HCT116 (cell line): ENCODE measurements around the gene MEIOC. TPM values are rescaled to one million over a fixed set of nuclear protein-coding genes. Genes with fewer than 3 reads are reported as not detected.

ENCODE experiments used
- ATAC-seq: fragments of 200-7000 bp; cut with Tn5 transposase; 2 replicates; pipeline ENCODE4 v1.9.1; 2020; ENCODE audit warnings: mild to moderate bottlenecking, moderate library complexity
- BruUV-seq: library from RNA; stranded (reverse); fragments of 400-500 nt; replicated peaks from 2 replicates; lab custom pipeline; 2021; lab: Mats Ljungman, UMichigan
- CTCF ChIA-PET: fragments of 300-600 bp; sonication (Branson Sonifier 250); formaldehyde crosslinking; loops from one replicate; lab custom pipeline; 2021; ENCODE audit warnings: antibody characterized with exemption; lab: Charles Lee
- POLR2A ChIA-PET: fragments of 300-600, 350-600 bp; sonication (Branson Sonifier 250); formaldehyde crosslinking; loops from one replicate; lab custom pipeline; 2021; ENCODE audit warnings: antibody characterized with exemption; lab: Charles Lee
- RAD21 ChIA-PET, 2 experiments: fragments of 300-600 bp; sonication (Branson Sonifier 250); formaldehyde crosslinking; loops; one replicate each; lab custom pipeline; 2023; ENCODE audit warnings: low total read pairs in 2 of 2; ENCODE audit not compliant: uncharacterized antibody in 2 of 2, unreplicated experiment in 2 of 2, low non-redundant PET in 1 of 2; lab: Charles Lee
- DNase-seq: peaks from one replicate; pipeline ENCODE4 v3.0.0-alpha.2; 2010; ENCODE audit warnings: low read depth, low spot score
- H2AFZ ChIP-seq: fragments of 200-600 bp; shearing (Covaris generic), sonication (generic); 2 replicates; pipeline ENCODE4 v1.6.1; 2017; ENCODE audit warnings: low read depth, mixed run types, mixed read lengths, antibody characterized with exemption, low read length; ENCODE audit not compliant: poor library complexity, severe bottlenecking
- H3K27ac ChIP-seq: 2 replicates; pipeline ENCODE4 v1.5.1; 2012; ENCODE audit warnings: low read depth, low read length
- H3K27me3 ChIP-seq: fragments of 200-600 bp; sonication (generic); 2 replicates; pipeline ENCODE4 v1.6.1; 2016; ENCODE audit warnings: mixed run types, low read length, mixed read lengths; ENCODE audit not compliant: insufficient read depth
- H3K36me3 ChIP-seq, 2 experiments: fragments of 200-500 bp in 1 of 2; fragments of 200-600 bp in 1 of 2; sonication (Bioruptor generic) in 1 of 2; sonication (generic) in 1 of 2; 2 replicates each; pipeline versions ENCODE4 v1.5.1 to v1.6.1; 2014 to 2016; ENCODE audit warnings: low read length in 2 of 2, inconsistent platforms in 1 of 2, mixed read lengths in 1 of 2, mixed run types in 1 of 2; ENCODE audit not compliant: insufficient read depth in 2 of 2, control insufficient read depth in 1 of 2
- H3K4me1 ChIP-seq, 2 experiments: fragments of 200-600 bp in 1 of 2; sonication (generic) in 1 of 2; 2 replicates each; pipeline versions ENCODE4 v1.5.1 to v1.6.1; 2012 to 2017; ENCODE audit warnings: low read length in 2 of 2, inconsistent platforms in 1 of 2, mild to moderate bottlenecking in 1 of 2, mixed read lengths in 1 of 2, mixed run types in 1 of 2, moderate library complexity in 1 of 2; ENCODE audit not compliant: insufficient read depth in 2 of 2, control insufficient read depth in 1 of 2
- H3K4me2 ChIP-seq: fragments of 200-600 bp; sonication (generic); 2 replicates; pipeline ENCODE4 v1.6.1; 2017; ENCODE audit warnings: mixed run types, low read length, mixed read lengths
- H3K4me3 ChIP-seq, 2 experiments: fragments of 200-600 bp in 1 of 2; sonication (generic) in 1 of 2; replicated peaks in 1 of 2; 2 replicates each; pipeline ENCODE4 v1.5.1; 2011 to 2016; ENCODE audit warnings: low read length in 2 of 2, control low read depth in 1 of 2, low read depth in 1 of 2, mild to moderate bottlenecking in 1 of 2, mixed read lengths in 1 of 2, mixed run types in 1 of 2
- H3K79me2 ChIP-seq: fragments of 200-600 bp; sonication (generic); 2 replicates; pipeline ENCODE4 v1.6.1; 2017; ENCODE audit warnings: mild to moderate bottlenecking, mixed run types, low read length, moderate library complexity, mixed read lengths; ENCODE audit not compliant: insufficient read depth
- H3K9ac ChIP-seq: fragments of 200-600 bp; sonication (generic); 2 replicates; pipeline ENCODE4 v1.6.1; 2016; ENCODE audit warnings: low read length, mixed read lengths
- H3K9me2 ChIP-seq: fragments of 200-600 bp; sonication (generic), shearing (Covaris generic); 2 replicates; pipeline ENCODE4 v1.6.1; 2017; ENCODE audit warnings: mixed run types, mild to moderate bottlenecking, moderate library complexity; ENCODE audit not compliant: insufficient read depth
- H3K9me3 ChIP-seq, 2 experiments: fragments of 200-500 bp in 1 of 2; fragments of 200-600 bp in 1 of 2; sonication (Bioruptor generic) in 1 of 2; sonication (generic) in 1 of 2; 2 replicates each; pipeline ENCODE4 v1.6.1; 2014 to 2017; ENCODE audit warnings: low read length in 2 of 2, mixed read lengths in 2 of 2, inconsistent platforms in 1 of 2, low read depth in 1 of 2, mild to moderate bottlenecking in 1 of 2, mixed run types in 1 of 2, moderate library complexity in 1 of 2; ENCODE audit not compliant: control insufficient read depth in 1 of 2, insufficient read depth in 1 of 2
- H4K20me1 ChIP-seq: fragments of 200-600 bp; sonication (generic), shearing (Covaris generic); 2 replicates; pipeline ENCODE4 v1.6.1; 2017; ENCODE audit warnings: mixed run types, mild to moderate bottlenecking, moderate library complexity; ENCODE audit not compliant: insufficient read depth
- CBX3 ChIP-seq: IDR thresholded peaks from 2 replicates; pipeline ENCODE4 v1.6.1; 2012; ENCODE audit warnings: low read depth
- CEBPB ChIP-seq: IDR thresholded peaks from 2 replicates; pipeline ENCODE4 v1.6.1; 2012; ENCODE audit warnings: low read depth
- EZH2phosphoT487 ChIP-seq: fragments of 200-600 bp; IDR thresholded peaks from 2 replicates; pipeline ENCODE4 v1.6.1; 2018; ENCODE audit warnings: antibody characterized with exemption, borderline replicate concordance
- FOSL1 ChIP-seq: IDR thresholded peaks from 2 replicates; pipeline ENCODE4 v1.6.1; 2012; ENCODE audit warnings: low read depth
- POLR2A ChIP-seq: IDR thresholded peaks from 2 replicates; pipeline ENCODE4 v1.7.0; 2011; ENCODE audit warnings: borderline replicate concordance; ENCODE audit not compliant: insufficient read depth, insufficient read length; ENCODE audit errors: extremely low read depth
- RAD21 ChIP-seq: IDR thresholded peaks from 2 replicates; pipeline ENCODE4 v1.6.1; 2012; ENCODE audit warnings: low read depth, mild to moderate bottlenecking
- SIN3A ChIP-seq: IDR thresholded peaks from 2 replicates; pipeline ENCODE4 v1.6.1; 2012; ENCODE audit warnings: low read depth
- SRF ChIP-seq: IDR thresholded peaks from 2 replicates; pipeline ENCODE4 v1.6.1; 2012; ENCODE audit warnings: low read depth
- TCF7L2 ChIP-seq: IDR thresholded peaks from 2 replicates; pipeline ENCODE4 v1.7.0; 2011; ENCODE audit warnings: borderline replicate concordance, inconsistent platforms; ENCODE audit not compliant: insufficient read depth, insufficient read length; ENCODE audit errors: extremely low read depth
- YY1 ChIP-seq: IDR thresholded peaks from 2 replicates; pipeline ENCODE4 v1.6.1; 2011; ENCODE audit warnings: low read length, low read depth, moderate library complexity, mild to moderate bottlenecking; ENCODE audit not compliant: insufficient replicate concordance; ENCODE audit errors: extremely low read depth
- ZFX ChIP-seq: fragments of 450-650 bp; IDR thresholded peaks from 2 replicates; pipeline ENCODE4 v1.6.1; 2017
- intact Hi-C: fragments of 100-400 bp; cut with micrococcal nuclease; formaldehyde crosslinking; loops from 2 replicates; pipeline ENCODE4 v1.10.0; 2022
- total RNA-seq: library from RNA; stranded (reverse); gene quantifications from one replicate; pipeline ENCODE4 v1.2.1, GENCODE V29; 2021; ENCODE audit not compliant: unreplicated experiment
- TF ChIP-seq, protein P1 (sequence below), 3 experiments: fragments of 200-600 bp in 1 of 3; sonication (generic) in 1 of 3; IDR thresholded peaks in 2 of 3; conservative IDR thresholded peaks in 1 of 3; 2 replicates each; pipeline ENCODE4 v1.5.1; 2012 to 2017; ENCODE audit warnings: low read depth in 2 of 3, low read length in 2 of 3, antibody characterized with exemption in 1 of 3, borderline replicate concordance in 1 of 3, control low read depth in 1 of 3, mild to moderate bottlenecking in 1 of 3, mixed read lengths in 1 of 3, mixed run types in 1 of 3, moderate library complexity in 1 of 3; ENCODE audit not compliant: insufficient read depth in 1 of 3
- TF ChIP-seq, protein P2 (sequence below): IDR thresholded peaks from 2 replicates; pipeline ENCODE4 v1.6.1; 2012

The MEIOC gene
- total RNA-seq, 1 experiment from 2014 or later, result not detected

- no peak for DNase-seq
- intact Hi-C loops, result no loop called here
- H3K4me1 ChIP-seq, result no peaks in the 10 kb centered on the region
- CTCF ChIA-PET, result interaction anchor here (0.6 to 1.5 kb wide), 3 partner anchors 104 to 947 kb away, joined by 3 to 23 read pairs (median 5); no protein-coding TSS in a partner anchor
- no peak for ATAC-seq
- H4K20me1 ChIP-seq, result no peaks in the 10 kb centered on the region
- RAD21 ChIA-PET, result interaction anchor here in 1 of 2 experiments (0.5 kb wide), 1 partner anchor 17 kb away, joined by 4 read pairs; no protein-coding TSS in a partner anchor
- no peaks in the 10 kb centered on the region for H3K9me2 ChIP-seq
- POLR2A ChIA-PET, result interaction anchor here (0.6 kb wide), 1 partner anchor 412 kb away, joined by 3 read pairs; no protein-coding TSS in a partner anchor
- BruUV-seq, result no TSS peak
- no peaks in the 10 kb centered on the region for H3K27me3 ChIP-seq
- H3K9ac ChIP-seq, result no peak overlapping the region
- no peaks in the 10 kb centered on the region for H3K36me3 ChIP-seq
- no peaks in the 10 kb centered on the region for H3K79me2 ChIP-seq
- H3K9me3 ChIP-seq, result no peaks in the 10 kb centered on the region
- TF ChIP-seq FOSL1 (no peak), CEBPB (no peak), YY1 (no peak), TCF7L2 (no peak), RAD21 (no peak), EZH2phosphoT487 (no peak), ZFX (no peak), POLR2A (no peak), SIN3A (no peak), SRF (no peak), CBX3 (no peak)
- TF ChIP-seq, protein P1, sequence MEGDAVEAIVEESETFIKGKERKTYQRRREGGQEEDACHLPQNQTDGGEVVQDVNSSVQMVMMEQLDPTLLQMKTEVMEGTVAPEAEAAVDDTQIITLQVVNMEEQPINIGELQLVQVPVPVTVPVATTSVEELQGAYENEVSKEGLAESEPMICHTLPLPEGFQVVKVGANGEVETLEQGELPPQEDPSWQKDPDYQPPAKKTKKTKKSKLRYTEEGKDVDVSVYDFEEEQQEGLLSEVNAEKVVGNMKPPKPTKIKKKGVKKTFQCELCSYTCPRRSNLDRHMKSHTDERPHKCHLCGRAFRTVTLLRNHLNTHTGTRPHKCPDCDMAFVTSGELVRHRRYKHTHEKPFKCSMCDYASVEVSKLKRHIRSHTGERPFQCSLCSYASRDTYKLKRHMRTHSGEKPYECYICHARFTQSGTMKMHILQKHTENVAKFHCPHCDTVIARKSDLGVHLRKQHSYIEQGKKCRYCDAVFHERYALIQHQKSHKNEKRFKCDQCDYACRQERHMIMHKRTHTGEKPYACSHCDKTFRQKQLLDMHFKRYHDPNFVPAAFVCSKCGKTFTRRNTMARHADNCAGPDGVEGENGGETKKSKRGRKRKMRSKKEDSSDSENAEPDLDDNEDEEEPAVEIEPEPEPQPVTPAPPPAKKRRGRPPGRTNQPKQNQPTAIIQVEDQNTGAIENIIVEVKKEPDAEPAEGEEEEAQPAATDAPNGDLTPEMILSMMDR (IDR thresholded peaks at IDR 0.05 in 2 of 3, conservative IDR thresholded peaks at IDR 0.05 in 1 of 3; ENCODE audit: borderline replicate concordance in 1 of 3, insufficient read depth in 1 of 3, low read depth in 2 of 3, low read length in 2 of 3), result no peak
- TF ChIP-seq, protein P2, sequence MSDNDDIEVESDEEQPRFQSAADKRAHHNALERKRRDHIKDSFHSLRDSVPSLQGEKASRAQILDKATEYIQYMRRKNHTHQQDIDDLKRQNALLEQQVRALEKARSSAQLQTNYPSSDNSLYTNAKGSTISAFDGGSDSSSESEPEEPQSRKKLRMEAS, result no peak
- H3K4me2 ChIP-seq, result no peak overlapping the region
- H3K27ac ChIP-seq, result no peak overlapping the region
- H3K4me3 ChIP-seq, result no peak overlapping the region
- H2AFZ ChIP-seq, result peak overlapping the region; percentile 57
These were observed 19.2 kb upstream of the MEIOC start for GRCh38 chr17:44637066-44637465.
